Measurements from ENCODE around the gene COL12A1.

COL12A1 gene

GRCh38 chr6:75176076-75176582 is 29.7 kb downstream of the COL12A1 start:
- DNase-seq = no peak

GRCh38 chr6:75171986-75172385 is 33.9 kb downstream of the COL12A1 start:
- DNase-seq = no peak

DNA sequence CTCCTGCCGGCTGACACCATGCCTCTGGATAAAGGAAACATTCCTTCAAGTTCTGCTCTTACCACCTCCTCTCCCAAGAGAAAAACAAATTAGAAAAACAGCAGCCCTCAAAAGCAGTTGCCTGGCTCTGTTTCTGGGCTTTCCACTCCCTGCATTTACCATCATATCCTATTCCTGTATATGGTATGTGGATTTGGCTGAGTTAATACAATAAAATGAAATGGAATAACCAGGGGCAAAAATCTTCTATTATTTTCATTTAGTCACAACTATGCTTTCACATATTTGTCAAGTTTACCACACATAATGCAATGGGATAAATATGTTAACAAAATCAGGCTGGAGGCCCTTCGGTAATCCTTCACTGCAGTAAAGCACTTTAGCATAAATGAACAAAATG is 34.3 kb downstream of the COL12A1 start:
- no peak for DNase-seq

DNA sequence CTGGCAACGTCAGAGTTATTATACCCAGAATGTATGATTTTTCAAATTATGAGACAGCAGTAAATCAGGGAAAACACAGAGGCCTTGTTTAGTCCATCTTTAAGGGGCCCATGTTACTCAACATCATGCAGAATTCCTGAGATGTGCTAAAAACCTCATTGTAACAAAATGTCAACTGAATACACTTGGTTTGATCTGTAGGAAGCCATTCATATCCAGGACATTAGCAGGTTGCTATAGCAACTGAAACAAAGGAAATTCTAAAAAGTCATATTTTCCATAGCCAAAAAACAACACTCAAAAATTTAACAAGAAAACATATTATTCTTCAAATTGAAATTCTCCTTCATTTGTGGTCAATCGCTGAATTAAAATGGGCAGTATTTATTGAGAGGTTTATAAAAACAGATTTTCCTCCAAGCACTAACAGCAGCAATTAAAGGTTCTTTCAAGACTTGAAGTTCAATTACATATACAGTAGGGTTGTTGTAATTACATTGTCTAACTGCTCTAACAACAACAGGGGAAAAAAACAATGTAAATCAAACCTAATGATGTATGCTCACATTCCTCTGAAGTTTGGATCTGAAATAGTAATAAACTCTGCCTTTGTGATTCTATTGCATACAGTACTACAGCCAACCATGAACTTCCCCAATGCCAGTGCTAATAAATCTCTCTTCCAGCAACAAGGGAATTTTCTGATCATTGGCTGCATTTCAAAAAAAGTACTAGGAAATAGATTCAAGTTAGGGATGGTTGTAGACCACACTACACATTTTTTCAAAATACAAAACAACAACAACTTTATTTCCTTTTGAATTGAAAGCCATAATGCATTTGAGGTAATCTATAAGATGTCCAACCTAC is 34.9 kb downstream of the COL12A1 start:
- no peak for DNase-seq

GRCh38 chr6:75169689-75170586 is 35.9 kb downstream of the COL12A1 start:
- no peak for DNase-seq

- no peak for DNase-seq
Observed at GRCh38 chr6:75167851-75168250, 38.0 kb downstream of the COL12A1 start.

- DNase-seq = no peak
Observed at GRCh38 chr6:75167325-75167724, 38.5 kb downstream of the COL12A1 start.

- no peak for DNase-seq
Observed at GRCh38 chr6:75166773-75167172, 39.1 kb downstream of the COL12A1 start.

GRCh38 chr6:75166236-75166635 is 39.6 kb downstream of the COL12A1 start:
- DNase-seq = no peak

DNA sequence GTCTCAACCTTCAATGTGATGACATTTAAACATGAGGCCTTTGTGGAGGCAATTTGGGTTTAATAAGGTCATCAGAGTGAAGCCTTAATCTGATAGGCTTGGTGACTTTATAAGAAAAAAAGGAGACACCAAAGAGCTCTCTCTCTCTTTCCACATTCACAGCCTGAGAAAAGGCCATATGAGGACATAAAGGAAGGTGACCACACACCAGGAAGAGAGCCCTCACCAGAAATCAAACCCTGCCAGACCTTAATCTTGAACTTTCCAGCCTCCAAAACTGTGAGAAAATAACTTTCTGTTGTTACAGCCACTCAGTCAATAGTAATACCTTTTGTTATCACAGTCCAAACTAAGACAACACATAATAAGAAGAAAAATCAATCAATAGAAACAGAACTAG is 47.7 kb downstream of the COL12A1 start:
- no peak for DNase-seq

GRCh38 chr6:75157336-75157735 is 48.5 kb downstream of the COL12A1 start:
- DNase-seq = no peak

DNA sequence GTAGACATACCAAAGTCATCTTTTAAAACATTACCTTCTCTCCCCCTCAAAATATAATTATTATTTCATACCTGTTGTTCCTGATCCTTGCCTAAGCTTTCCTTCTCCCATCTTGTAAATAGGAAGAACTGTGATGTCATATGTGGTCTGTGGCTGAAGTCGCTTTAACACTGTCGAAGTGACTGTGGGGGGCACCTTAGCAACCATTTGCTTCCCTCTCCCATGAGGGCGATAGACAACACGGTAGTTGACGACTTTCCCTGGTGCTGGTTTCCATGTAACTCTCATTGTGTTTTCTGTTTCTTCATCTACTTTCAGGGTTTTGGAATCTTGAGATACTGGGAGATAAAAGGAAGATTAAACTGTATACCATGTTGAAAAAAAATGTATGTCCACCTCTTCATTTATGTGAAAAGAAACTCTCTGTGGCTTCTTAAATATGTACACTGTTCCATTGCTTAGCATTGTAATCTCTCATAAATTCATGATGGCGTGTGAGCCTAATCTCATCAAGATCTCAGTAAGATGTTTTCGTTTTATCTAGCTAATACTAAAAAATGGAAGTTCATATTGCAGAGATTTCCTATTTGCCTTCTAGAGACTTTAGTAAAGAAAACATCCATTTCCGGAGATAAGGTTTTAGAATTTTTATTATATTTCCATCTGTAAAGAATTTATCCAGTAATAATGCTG is 49.5 kb downstream of the COL12A1 start:
- DNase-seq = no peak

DNA sequence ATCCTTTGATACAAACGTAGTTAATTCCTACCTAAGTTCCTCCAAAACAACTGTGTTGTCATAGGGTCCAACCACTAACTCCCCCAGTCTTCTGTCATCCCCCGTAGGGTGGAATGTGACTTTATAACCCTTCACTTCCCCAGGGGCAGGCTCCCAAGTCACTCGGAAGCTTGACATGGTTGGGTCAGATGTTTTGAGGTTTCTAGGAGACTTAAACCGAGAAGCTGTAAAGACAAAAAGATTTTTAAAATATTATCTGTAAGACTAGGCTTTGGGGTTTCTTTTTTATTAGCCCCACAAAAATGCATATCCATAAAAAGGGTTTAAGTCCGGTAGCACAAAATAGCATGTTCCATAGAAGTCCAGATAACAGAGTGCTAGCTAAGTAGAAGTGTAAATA is 50.2 kb downstream of the COL12A1 start:
- DNase-seq = no peak

- no peak for DNase-seq
Observed at GRCh38 chr6:75154973-75155372, 50.9 kb downstream of the COL12A1 start.

DNA sequence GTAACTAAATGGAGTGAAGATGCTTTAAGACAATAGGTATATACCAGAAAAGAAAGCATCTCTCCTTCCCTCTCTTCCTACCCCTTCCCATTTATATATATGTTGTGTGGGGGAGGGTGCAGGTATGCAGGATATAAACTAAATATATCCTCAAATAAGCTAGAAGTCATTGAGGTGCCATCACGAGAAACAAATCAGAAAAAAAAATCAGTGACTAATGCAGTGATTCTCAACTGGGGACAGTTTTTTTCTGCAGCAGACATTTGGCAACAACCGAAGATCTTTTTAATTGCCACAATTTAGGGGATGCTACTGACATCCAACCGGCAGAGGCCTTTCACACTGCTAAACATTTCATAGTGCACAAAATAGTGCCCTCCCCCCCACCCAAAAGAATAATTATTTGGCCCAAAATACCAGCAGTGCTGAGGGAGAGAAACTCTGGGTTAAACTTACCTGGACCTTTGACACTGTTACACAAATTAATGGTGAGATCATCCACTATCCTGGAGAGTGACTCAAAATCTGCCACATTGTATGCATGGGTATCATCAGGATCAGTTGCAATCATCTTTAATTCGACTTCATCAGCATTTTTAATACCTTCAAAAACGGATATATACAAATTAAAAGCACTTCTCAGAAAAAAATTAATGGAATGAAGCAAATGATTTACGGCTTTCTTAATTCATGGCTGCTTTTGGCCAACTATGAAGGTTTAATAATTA is 55.0 kb downstream of the COL12A1 start:
- DNase-seq = no peak

- DNase-seq = no peak
Observed at GRCh38 chr6:75149696-75150095, 56.2 kb downstream of the COL12A1 start.

DNA sequence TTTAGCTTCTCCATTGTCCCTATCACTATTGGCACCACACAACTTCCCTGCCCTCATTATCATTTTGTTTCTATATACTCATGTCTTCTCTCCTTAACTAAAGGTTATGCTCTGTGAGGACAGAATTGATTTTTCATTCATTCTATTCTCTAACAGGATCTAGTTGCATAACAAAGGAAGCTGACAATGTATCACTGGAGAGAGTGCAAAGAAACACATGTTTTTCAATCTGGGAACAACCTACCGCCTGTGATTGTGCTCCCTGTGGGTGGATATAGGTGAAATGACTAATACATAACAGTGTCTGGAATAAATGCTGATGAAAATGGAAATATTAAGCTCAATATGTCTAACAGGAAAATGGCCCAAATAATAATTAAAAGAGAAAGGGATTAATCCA is 56.6 kb downstream of the COL12A1 start:
- no peak for DNase-seq

DNA sequence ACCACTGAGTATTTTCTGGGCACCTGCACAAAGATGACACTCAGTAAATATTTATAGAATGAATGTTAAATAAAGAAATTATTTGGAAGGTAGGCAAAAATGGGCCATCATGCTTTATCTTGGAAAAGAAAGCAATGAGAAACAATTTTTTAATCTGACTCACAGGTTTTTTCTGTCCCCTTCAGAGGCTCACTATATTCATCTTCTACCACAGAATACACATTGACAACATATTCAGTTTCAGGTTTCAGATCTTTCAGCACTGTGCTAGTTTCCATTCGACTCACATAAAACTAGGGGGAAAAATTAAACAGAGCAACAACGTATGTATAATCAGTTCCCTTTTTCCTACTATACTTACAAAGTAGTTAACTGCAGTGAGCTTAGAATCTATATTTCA is 58.3 kb downstream of the COL12A1 start:
- no peak for DNase-seq

DNA sequence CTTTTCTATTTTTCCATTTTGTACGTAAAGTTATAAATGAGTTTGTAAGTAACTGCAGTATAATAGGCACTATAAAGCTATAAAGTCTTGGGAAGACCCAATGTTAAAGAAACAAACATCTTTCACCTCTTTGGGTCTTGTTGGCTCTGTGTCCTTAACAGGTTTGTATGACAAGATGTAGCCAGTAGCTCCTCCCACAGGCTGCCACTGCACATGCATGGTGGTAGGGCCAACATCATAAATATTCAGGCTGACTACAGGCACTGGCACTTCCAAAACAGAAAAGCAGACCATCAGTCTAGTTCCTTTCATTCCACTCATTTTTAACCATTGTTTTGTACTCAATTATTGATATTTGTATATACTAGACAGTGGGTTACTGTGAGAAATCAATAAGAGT is 59.9 kb downstream of the COL12A1 start:
- no peak for DNase-seq

DNA sequence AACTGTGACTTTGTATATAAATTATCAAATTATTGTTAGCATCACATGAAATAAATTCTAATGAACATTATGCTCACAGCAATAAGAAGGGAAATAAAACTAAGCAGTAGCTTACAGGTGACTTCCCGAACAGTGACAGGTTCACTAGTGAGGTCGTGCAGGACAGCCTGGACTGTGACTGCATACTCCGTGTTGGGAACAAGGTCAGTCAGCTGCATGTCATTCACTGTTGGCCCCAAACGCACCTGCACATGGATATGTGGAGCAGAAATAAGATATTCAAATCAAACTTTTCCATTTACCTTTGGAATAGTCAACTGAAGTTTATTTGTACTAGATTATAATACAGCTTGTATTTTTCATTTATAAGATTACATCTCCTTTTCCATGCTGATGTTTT is 60.6 kb downstream of the COL12A1 start:
- no peak for DNase-seq

- DNase-seq = no peak
Observed at GRCh38 chr6:75144386-75144785, 61.5 kb downstream of the COL12A1 start.

DNA sequence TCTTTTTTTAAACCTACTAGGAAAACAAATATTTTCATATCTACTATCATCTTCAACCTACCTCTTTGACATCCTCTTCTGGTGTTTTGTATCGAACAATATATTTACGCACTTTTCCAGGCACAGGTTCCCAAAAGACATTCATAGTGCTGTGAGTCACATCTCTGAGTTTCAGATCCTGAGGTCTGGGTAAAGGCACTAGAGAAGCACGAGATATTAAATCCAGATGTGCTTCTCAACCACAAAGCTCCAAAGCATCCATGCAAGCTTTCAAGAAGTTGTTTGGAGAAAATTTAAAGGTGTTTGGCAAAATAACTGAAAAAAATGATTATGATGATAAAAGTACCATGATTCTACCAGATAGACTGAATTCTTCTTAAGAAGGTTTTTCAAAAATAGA is 62.7 kb downstream of the COL12A1 start:
- no peak for DNase-seq
